ENCODE measurements around the gene KCTD7.

DNA sequence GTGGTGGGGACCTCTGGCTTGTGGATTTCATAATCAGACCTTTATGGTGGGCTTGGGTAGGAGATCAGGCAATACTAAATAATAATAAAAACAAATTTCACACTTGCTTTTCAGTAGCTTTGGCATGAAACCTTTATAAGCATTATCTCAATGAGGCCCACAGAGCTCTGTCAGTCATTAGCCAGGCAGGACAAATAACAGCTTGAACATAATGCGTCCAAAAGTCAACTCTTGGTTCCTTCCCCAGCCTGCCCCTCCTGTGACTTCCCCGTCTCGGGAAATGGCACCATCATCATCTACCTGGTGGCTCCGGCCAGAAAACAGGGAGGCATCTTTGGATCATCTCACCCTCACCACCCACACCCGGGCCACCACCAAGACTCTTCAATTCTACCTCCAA is 40.8 kb downstream of the KCTD7 start:
- TF ChIP-seq POLR2AphosphoS5 (IDR thresholded peaks at IDR 0.05; ENCODE audit: low read depth, low read length): no peak
- TF ChIP-seq REST (IDR thresholded peaks at IDR 0.05; ENCODE audit: insufficient read depth in 1 of 2, low read depth in 2 of 2, low read length in 2 of 2): no peak
- no peak for TF ChIP-seq TAF1 (IDR thresholded peaks at IDR 0.05; ENCODE audit: borderline replicate concordance, insufficient read depth, low read length)
- TF ChIP-seq SIN3A (IDR thresholded peaks at IDR 0.05; ENCODE audit: borderline replicate concordance, insufficient read depth, low read length): no peak

Data from PFSK-1 (cell line).